Measurements from ENCODE around the gene GTSE1.
A peak's percentile ranks its signal among the peaks of the same experiment; 100 is the strongest.

The GTSE1 gene

DNA sequence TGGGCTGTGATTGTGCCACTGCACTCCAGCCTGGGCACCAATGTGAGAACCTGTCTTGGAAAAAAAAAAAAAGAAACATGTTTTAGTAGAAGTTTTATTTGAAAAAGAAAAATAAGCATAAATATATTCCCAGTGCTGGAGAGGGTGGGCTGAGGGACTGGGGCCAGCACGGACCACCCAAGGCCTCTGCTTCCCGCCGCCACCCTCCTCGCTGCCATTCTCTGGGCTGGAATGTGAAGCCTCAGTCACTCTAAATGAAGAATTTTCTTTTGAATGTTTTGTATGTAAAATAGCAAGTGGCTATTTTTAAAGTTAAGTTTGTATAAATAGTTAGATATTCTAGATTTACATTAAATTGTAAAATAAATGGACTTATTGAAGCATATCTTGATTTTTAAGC is 33.8 kb downstream of the GTSE1 start:
- no peak for ATAC-seq
- no peak for TF ChIP-seq PPARA (CRISPR knock-in tag; IDR thresholded peaks at IDR 0.05; ENCODE audit: borderline replicate concordance)
- TF ChIP-seq GLIS3 (CRISPR knock-in tag; IDR thresholded peaks at IDR 0.05): no peak
- TF ChIP-seq ISL1 (CRISPR knock-in tag; IDR thresholded peaks at IDR 0.05): no peak
- no peak for TF ChIP-seq ZC3H10 (CRISPR knock-in tag; IDR thresholded peaks at IDR 0.05)
- no peak for TF ChIP-seq ZNF565 (CRISPR knock-in tag; conservative IDR thresholded peaks at IDR 0.05; ENCODE audit: low read depth)
- TF ChIP-seq ARNTL (CRISPR knock-in tag; IDR thresholded peaks at IDR 0.05; ENCODE audit: borderline replicate concordance, low read depth): no peak
- no peak for TF ChIP-seq RARB (CRISPR knock-in tag; IDR thresholded peaks at IDR 0.05)
- TF ChIP-seq, protein P1, sequence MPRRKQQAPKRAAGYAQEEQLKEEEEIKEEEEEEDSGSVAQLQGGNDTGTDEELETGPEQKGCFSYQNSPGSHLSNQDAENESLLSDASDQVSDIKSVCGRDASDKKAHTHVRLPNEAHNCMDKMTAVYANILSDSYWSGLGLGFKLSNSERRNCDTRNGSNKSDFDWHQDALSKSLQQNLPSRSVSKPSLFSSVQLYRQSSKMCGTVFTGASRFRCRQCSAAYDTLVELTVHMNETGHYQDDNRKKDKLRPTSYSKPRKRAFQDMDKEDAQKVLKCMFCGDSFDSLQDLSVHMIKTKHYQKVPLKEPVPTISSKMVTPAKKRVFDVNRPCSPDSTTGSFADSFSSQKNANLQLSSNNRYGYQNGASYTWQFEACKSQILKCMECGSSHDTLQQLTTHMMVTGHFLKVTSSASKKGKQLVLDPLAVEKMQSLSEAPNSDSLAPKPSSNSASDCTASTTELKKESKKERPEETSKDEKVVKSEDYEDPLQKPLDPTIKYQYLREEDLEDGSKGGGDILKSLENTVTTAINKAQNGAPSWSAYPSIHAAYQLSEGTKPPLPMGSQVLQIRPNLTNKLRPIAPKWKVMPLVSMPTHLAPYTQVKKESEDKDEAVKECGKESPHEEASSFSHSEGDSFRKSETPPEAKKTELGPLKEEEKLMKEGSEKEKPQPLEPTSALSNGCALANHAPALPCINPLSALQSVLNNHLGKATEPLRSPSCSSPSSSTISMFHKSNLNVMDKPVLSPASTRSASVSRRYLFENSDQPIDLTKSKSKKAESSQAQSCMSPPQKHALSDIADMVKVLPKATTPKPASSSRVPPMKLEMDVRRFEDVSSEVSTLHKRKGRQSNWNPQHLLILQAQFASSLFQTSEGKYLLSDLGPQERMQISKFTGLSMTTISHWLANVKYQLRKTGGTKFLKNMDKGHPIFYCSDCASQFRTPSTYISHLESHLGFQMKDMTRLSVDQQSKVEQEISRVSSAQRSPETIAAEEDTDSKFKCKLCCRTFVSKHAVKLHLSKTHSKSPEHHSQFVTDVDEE (CRISPR knock-in tag; IDR thresholded peaks at IDR 0.05): no peak
- TF ChIP-seq ZNF8 (CRISPR knock-in tag; IDR thresholded peaks at IDR 0.05): no peak
- no peak for TF ChIP-seq CSDC2 (CRISPR knock-in tag; IDR thresholded peaks at IDR 0.05)
- no peak for TF ChIP-seq OSR1 (CRISPR knock-in tag; IDR thresholded peaks at IDR 0.05)
- TF ChIP-seq ZNF70 (CRISPR knock-in tag; IDR thresholded peaks at IDR 0.05): no peak
- TF ChIP-seq, protein P2, sequence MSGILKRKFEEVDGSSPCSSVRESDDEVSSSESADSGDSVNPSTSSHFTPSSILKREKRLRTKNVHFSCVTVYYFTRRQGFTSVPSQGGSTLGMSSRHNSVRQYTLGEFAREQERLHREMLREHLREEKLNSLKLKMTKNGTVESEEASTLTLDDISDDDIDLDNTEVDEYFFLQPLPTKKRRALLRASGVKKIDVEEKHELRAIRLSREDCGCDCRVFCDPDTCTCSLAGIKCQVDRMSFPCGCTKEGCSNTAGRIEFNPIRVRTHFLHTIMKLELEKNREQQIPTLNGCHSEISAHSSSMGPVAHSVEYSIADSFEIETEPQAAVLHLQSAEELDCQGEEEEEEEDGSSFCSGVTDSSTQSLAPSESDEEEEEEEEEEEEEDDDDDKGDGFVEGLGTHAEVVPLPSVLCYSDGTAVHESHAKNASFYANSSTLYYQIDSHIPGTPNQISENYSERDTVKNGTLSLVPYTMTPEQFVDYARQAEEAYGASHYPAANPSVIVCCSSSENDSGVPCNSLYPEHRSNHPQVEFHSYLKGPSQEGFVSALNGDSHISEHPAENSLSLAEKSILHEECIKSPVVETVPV (CRISPR knock-in tag; IDR thresholded peaks at IDR 0.05): no peak
- no peak for TF ChIP-seq ESRRG (CRISPR knock-in tag; IDR thresholded peaks at IDR 0.05)
- TF ChIP-seq, protein P3, sequence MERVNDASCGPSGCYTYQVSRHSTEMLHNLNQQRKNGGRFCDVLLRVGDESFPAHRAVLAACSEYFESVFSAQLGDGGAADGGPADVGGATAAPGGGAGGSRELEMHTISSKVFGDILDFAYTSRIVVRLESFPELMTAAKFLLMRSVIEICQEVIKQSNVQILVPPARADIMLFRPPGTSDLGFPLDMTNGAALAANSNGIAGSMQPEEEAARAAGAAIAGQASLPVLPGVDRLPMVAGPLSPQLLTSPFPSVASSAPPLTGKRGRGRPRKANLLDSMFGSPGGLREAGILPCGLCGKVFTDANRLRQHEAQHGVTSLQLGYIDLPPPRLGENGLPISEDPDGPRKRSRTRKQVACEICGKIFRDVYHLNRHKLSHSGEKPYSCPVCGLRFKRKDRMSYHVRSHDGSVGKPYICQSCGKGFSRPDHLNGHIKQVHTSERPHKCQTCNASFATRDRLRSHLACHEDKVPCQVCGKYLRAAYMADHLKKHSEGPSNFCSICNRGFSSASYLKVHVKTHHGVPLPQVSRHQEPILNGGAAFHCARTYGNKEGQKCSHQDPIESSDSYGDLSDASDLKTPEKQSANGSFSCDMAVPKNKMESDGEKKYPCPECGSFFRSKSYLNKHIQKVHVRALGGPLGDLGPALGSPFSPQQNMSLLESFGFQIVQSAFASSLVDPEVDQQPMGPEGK (CRISPR knock-in tag; IDR thresholded peaks at IDR 0.05; ENCODE audit: borderline replicate concordance): no peak
- TF ChIP-seq TOX (CRISPR knock-in tag; IDR thresholded peaks at IDR 0.05; ENCODE audit: borderline replicate concordance): no peak

DNA sequence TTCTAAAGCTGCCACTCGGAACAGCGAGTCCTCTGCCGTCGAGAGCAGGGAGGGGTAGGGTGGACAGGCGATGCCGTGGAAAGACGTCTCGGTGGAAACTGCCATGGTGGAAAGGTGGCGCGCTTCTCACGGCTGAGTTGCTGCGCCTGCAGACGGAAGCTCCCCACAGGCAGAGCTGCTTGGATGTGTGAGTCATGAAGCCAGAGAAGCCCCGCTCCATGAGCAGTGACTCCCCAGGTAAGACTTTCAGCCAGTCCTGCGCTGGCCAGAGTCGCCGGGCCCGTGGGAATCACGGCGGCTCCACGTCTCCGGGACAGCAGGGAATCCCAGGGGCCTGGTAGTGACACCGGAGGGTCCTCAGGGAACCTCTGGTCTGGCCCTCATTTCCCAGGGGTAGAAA is 34.8 kb downstream of the GTSE1 start:
- ATAC-seq: no peak
- TF ChIP-seq ISL1 (CRISPR knock-in tag; IDR thresholded peaks at IDR 0.05) (no peak), PPARA (CRISPR knock-in tag; IDR thresholded peaks at IDR 0.05; ENCODE audit: borderline replicate concordance) (no peak), TCF4 (CRISPR knock-in tag; IDR thresholded peaks at IDR 0.05; ENCODE audit: borderline replicate concordance) (no peak), RARB (CRISPR knock-in tag; IDR thresholded peaks at IDR 0.05) (no peak), ZNF565 (CRISPR knock-in tag; conservative IDR thresholded peaks at IDR 0.05; ENCODE audit: low read depth) (no peak), TOX (CRISPR knock-in tag; IDR thresholded peaks at IDR 0.05; ENCODE audit: borderline replicate concordance) (no peak), CSDC2 (CRISPR knock-in tag; IDR thresholded peaks at IDR 0.05) (no peak)
- TF ChIP-seq, protein P1 (CRISPR knock-in tag; IDR thresholded peaks at IDR 0.05): no peak

DNA sequence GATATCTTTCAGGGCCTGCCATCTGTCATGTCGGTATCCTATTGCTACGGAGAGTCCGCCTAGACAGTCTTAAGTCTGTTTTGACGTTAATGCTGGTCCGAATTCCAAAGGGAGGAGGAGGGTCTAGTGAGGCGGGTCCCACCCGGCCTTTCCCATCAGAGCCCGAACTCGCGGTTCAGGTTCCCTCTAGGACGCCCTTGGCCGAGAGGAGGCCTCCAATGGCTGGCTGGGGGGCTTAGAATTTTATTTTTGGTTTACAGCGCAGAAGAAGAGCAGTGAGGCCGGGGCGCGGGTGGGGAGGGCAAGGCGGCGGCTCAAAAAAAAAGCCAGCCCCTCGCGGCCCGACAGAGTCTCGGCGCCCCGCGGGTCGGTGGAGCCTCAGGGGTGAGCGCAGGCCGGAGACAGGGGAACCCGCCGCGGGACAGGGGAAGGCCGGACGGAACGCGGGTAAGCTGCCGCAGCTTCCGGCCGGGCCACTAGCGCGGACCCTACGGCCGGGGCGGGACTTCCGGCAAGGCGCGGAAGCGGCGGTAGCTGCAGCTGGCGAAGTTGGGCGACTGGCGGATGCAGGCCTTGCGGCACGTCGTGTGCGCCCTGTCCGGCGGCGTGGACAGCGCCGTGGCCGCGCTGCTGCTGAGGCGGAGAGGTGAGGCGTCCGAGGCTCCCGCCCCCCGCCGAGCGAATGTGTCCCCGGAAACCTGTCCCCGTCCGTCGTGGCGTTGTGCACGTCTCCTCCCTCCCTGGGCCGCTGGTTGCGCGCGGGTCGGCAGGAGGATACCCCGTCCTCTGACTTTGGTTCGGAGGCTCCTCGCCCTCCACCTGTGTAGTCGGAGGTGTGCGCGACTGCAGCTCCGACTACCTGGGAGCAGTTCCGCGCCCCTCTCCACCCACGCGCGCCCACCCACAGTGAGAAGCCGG is 38.8 kb downstream of the GTSE1 start, which contains the start of gene TRMU:
TRMU (plus strand) TSS at position 514 of the 918 bp plus-strand sequence; CDS start at position 565, 51 bp downstream.
- ATAC-seq: peak; percentile 97
- TF ChIP-seq ZNF565 (CRISPR knock-in tag; conservative IDR thresholded peaks at IDR 0.05; ENCODE audit: low read depth): no peak
- TF ChIP-seq ZNF70 (CRISPR knock-in tag; IDR thresholded peaks at IDR 0.05): no peak
- TF ChIP-seq ZFP3 (CRISPR knock-in tag; IDR thresholded peaks at IDR 0.05): no peak
- TF ChIP-seq RARB (CRISPR knock-in tag; IDR thresholded peaks at IDR 0.05): no peak
- TF ChIP-seq, protein P4, sequence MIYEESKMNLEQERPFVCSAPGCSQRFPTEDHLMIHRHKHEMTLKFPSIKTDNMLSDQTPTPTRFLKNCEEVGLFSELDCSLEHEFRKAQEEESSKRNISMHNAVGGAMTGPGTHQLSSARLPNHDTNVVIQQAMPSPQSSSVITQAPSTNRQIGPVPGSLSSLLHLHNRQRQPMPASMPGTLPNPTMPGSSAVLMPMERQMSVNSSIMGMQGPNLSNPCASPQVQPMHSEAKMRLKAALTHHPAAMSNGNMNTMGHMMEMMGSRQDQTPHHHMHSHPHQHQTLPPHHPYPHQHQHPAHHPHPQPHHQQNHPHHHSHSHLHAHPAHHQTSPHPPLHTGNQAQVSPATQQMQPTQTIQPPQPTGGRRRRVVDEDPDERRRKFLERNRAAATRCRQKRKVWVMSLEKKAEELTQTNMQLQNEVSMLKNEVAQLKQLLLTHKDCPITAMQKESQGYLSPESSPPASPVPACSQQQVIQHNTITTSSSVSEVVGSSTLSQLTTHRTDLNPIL (CRISPR knock-in tag; IDR thresholded peaks at IDR 0.05; ENCODE audit: low read depth): no peak
- TF ChIP-seq, protein P2 (CRISPR knock-in tag; IDR thresholded peaks at IDR 0.05): no peak
- TF ChIP-seq, protein P3 (CRISPR knock-in tag; IDR thresholded peaks at IDR 0.05; ENCODE audit: borderline replicate concordance): no peak
- no peak for TF ChIP-seq PPARA (CRISPR knock-in tag; IDR thresholded peaks at IDR 0.05; ENCODE audit: borderline replicate concordance)
- no peak for TF ChIP-seq ZC3H10 (CRISPR knock-in tag; IDR thresholded peaks at IDR 0.05)
- no peak for TF ChIP-seq OSR1 (CRISPR knock-in tag; IDR thresholded peaks at IDR 0.05)
- no peak for TF ChIP-seq SNAI2 (CRISPR knock-in tag; IDR thresholded peaks at IDR 0.05)
- TF ChIP-seq CSDC2 (CRISPR knock-in tag; IDR thresholded peaks at IDR 0.05): no peak
- no peak for TF ChIP-seq ARNTL (CRISPR knock-in tag; IDR thresholded peaks at IDR 0.05; ENCODE audit: borderline replicate concordance, low read depth)
- no peak for TF ChIP-seq ZNF8 (CRISPR knock-in tag; IDR thresholded peaks at IDR 0.05)
- no peak for TF ChIP-seq ZFP30 (CRISPR knock-in tag; IDR thresholded peaks at IDR 0.05)

Data from SK-N-SH treated with all-trans-retinoic acid at 6 μM for 48 hours (cell line).